GM21381 (cell line): ENCODE measurements around the gene IMPACT.

ENCODE experiments used
- ATAC-seq: cut with Tn5 transposase; IDR thresholded peaks from one replicate; pipeline ENCODE4 v1.9.1; 2021; ENCODE audit warnings: mild to moderate bottlenecking, moderate library complexity; ENCODE audit not compliant: unreplicated experiment

IMPACT gene

DNA sequence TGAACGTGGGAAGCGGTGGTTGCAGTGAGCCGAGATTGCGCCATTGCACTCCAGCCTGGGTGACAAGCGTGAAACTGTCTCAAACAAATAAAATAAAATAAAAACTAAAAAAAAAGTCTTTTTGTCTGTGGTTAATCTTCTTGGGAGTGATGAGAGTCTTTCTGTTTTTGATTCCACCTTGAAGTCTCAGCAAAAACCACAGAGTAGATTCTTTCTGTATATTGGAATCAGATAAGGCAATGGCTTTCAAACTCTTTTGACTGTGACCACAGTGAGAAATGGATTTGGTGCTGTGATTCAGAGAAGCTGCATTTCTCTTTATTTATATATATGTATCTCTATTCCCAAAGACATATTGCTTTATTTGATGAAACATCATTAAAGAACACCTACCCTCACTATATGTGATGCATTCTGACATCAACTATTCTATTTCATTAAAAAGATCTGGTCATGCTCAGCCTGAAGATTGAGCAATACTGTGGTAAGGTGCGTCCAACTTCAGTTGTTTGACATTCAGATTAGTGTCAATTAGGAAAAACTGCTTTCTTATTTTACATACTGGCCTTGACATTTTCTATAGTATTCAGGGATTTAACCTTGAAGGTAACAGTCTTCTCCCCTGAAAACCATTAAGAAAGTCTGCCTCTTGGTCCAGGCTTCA lies 49.6 kb downstream of the IMPACT start:
- ATAC-seq, result no peak

DNA sequence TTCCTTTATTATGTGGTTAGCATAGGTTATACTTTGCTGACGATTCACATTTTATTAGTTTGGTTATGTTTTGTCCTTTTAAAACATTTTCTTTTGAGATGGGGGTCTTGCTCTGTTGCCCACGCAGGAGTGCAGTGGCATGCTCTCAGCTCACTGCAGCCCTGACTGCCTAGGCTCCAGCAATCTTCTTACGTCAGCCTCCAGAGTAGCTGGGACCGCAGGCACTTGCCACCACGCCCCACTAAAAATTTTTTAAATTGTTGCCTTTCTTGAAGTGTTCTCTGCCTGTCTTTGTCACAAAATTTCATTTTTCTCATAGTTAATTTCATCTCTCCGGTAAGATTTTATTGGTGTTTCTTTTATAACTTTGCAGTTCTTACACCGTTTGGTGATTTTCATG lies 52.9 kb downstream of the IMPACT start:
- ATAC-seq, result no peak

DNA sequence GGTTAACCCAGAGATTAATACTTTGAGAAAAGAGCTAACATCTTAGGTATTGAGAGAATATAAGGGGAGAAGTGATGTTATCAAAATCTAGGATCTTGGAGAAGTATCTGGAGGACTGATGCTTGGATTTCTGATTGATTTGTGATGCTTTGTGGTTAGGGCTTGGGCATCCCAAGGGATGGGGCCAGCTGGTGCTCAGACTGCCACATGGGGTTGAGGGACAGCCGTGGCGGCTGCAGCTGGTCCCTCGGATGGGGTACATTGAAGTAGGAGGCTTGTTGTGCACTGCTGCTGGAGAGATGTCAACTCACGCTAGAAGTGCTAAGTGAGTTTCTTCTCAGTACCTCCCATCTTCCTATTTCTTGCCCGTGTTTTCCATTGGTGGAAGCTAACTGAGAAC lies 56.4 kb downstream of the IMPACT start:
- no peak for ATAC-seq

DNA sequence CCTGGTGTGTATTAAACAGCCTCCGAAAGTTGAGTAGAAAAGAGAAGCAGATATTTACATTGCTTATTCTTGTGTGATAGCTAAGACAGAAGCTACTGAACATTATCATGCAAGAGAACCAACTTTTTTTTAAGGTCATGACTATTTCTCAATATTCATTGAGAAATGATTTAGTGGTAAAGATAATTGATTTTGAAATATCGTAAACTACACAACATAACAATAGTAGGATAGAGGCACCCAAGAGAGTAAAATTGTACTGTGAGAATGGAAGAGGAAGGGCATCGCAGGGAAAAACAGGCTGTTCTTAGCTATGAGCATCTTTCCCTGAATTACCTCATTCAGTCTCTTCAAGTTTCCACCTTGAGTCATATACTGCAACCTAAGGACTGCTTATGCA lies 59.2 kb downstream of the IMPACT start:
- no peak for ATAC-seq

DNA sequence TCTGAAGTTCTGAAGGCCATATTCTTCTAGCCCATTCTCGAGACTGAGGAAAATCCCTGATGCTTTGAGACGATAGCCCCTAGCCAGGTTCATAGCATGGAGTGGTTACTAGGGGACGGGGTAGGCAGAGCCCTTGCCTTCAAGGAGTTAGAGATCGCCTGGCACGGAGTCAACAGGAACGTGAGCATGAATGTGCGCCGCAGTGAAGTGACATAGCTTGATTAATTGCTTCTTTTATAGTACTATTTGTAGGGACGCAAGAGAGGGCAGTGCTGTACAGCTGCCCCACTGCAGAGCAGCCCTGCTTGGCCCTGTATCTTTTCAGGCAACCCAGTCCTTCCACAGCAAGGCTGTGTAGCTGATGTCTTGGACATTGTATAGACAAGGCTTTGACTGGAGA lies 60.2 kb downstream of the IMPACT start:
- ATAC-seq, result no peak

DNA sequence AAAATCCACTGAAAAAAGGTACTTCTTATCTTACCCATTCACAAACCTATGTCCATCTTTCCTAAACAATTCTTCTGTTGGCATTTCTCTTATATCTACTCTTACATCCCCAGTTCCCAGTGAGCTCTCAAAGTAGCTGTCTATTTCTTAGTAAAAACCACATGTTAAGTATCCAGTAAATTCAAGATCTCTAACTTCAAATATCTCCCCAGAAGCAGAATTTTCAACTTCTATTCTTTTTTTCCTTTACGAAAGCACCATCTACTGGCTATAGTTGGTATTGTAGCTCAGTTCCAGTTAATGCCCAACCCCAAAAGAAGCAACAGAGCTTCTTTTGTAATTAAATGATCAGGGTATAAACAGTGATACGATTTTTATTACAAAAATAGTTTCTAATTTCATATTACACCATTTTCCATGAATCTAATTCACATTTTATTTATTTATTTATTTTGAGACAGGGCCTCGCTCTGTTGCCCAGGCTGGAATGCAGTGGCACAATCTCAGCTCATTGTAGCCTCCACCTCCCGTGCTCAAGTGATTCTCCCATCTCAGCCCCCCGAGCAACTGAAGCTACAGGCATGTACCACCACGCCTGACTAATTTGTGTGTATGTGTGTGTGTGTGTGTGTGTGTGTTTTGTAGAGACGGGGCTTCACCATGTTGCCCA lies 62.5 kb downstream of the IMPACT start:
- no peak for ATAC-seq

DNA sequence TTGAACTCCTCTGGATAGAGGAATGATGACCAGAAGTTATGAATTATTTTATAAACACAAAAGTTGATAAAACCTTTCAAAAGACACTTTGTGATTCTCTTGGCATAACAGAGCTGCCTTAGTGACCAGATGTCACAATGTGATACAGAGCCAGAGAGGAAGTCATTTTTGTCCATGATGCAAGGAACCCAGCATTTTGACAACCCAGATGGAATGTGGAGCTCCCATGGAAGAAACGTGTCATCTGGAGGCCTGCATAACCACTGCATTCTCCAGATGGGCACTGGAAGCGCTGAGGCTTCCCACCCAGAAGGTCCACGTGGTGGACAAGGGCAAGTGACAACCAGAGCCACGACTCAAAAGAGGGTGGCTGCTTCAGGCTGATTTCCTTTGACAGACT lies 64.1 kb downstream of the IMPACT start:
- no peak for ATAC-seq

DNA sequence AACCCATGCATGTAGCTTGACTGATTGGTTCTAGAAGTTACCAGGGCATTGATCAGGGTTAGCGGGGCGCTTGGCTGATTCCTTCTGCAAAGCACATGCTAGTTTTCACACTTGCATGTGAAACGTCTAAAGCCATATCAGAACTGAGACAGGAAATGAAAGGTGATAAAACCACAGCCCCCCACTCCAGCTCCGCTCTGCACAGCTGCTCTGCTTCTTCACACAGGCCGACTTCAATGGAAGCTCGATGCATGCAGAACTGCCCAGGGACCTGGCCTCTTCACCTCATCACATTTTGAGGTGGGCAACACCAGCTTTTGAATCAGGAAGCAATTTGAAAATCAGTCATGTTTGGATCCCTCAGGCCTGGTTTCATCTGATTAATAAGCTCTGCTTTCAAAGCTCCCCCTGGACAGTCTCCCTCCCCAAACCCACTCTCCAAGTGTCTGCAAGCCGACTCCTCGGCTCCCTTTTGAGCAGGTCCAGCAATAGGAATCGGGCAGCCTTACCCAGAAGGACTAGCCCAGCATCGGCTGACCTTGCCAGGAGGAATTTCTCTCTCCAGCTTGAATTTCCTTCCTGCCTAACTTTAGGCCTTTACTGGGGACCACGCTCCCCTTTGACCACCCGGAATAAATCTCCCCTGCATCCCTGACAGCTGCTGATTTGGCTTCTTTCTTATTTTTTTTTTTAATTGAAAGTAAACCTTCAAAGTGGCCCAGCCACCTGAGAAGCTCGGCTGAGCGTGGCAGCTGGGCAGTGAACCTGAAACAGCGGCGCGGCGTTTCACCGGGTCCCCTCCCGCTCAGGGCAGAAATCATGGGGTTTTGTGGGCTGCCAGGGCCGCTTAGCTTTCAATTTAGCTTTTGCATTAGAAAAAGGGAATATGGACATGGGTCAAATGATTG lies 65.7 kb downstream of the IMPACT start:
- ATAC-seq, result peak; percentile 87

DNA sequence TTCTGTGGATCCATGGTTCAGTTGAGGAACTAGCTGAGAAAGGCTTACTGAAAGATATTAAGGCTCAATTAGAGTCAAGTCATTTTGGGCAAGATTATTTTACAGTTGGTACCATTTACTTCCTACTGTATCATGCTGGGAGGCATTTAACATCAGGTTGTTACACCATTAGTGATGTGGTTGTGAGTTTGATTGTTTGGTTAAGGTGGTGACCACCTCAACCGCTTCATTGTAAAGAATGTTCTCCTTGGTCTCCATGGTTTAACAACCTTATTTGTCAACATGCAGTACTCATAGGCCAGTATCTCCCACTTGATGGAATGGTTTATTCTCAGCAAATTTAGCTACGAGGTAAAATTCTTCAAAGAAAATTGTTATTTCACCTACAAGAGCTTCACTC lies 68.1 kb downstream of the IMPACT start:
- no peak for ATAC-seq

DNA sequence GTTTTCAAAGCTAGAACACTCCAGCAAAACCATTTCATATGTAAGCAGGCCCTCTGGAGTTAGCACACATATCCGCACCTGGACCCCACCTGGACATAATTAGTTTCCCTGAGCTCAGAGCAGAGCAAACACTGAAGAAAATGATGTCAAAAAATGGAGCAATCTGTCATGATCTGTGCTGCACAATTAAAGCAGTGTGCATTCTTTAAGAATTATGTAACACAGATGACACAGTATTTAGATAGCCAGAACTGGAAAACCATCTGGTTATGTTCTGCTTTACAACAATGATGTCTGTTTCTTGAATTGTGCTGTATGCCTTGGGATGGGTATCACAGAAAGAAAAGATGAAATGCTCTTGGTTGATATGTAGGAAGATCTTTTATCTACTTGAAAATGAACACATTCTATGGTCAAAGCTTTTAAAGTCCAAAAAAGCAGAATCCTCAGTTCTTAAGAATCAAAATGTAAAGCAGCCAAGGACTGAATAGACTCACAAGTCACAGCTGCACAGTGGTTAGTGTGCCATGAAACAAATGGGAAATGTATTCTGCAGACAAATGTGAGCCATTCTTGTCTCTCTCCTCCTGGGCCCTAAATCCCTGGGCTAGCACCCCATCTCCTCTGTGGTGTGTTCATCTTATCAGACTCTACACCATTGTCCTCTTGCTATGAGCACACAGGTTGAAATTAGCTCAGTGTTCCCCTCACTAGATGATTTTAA lies 70.7 kb downstream of the IMPACT start:
- no peak for ATAC-seq

DNA sequence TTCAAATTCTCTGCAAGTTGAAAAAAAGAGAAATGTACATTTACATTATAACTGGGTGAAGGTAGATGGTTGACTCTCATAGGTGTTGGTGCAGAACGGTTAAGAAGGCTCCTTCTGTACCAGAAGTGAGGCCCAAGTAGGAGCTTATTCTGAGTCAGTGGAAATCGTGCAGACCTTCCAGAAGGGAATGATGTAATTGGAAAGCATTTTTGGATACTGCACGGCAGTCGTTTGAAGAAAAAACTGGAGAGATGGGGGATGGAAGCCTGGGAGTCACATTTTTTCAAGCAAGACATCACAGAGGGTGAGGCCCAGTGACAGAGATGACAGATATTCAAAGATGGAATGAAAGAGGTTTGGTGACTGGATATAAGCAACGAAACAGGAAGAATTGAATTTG lies 73.3 kb downstream of the IMPACT start:
- ATAC-seq, result no peak

DNA sequence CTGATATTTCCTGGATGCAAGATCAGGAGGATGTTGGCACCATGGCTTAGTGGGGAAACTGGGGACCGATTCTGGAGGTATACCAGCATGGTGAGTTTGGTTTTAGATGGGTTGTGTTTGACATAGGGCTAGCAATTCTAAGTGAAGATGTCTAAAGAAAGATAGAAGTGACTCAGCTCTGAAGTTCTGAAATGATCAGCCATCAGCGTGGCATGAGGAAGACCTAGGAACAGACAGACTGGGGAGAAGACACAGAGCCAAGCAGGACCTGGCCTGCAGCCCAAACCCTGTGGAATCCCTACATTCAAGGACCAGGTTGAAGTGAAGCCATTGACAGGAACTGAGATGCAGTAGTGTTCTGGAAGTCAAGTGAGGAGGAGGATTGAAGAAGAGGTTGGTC lies 73.7 kb downstream of the IMPACT start:
- no peak for ATAC-seq

DNA sequence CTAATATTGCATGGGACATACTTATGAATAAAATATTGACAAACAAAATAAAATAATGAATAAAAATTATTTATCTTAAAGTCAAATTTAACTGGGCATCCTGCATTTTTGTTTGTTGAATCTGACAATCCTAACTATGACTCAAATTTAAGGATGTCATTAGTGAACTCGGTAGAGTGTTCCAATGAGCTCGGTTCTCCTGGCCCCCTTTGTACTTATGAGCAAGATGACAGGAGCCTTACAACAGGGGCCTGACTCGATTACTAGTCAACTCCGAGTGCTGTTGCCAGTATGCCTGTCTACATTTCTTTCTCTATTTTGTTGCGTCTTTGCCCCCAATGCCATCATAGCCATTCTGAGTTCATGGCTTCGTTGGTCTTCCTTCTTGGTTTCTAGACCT lies 74.3 kb downstream of the IMPACT start:
- ATAC-seq, result no peak

DNA sequence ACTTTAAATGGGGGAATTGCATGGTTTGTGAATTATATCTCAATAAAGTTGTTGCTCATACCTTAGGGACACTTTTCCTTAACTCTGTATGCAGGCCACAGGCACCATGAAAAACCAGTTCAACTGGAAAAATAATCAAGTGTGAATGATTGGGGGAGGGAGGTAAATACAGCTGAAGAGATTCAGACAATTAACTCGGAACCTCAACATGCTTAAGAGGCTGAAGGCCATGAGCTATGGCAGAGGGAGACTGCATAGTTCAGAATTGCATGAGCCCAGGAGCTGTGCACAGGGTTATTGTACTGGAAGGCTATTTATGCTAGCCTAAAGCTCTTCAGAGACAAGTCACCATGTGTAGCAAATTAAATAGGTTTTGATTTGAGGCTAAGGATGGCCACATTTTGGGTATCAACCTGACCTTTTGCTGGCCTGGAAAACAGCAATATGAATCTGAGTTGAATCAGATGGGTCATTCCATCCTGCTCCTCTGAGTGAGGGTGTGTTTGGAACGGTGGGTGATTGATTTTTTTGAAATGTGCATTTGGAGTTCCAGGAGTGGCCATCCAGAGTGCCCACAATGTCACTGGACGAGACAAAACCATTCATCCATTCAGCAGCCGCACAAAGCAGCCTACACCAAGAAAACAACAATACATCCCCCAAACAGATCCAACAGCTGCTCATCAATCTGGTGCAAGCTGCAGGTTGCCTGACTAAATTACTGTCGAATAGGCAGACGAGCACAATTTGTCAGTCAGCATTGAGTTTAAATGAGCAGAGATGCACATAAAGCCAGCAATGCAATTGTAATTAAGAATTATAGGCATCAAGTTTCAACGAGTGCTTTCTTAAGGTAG lies 76.4 kb downstream of the IMPACT start:
- no peak for ATAC-seq
